Effector memory CD4-positive, alpha-beta T cell (primary cell): ENCODE measurements around the gene USP32.

Experiments
- DNase-seq, 3 donors: peaks; one replicate each; pipeline ENCODE4 v3.0.0-alpha.2; 2020
- H3K27ac ChIP-seq: 2 replicates; pipeline ENCODE4 v1.7.0; 2013; ENCODE audit warnings: mild to moderate bottlenecking, low read length, moderate library complexity; ENCODE audit not compliant: insufficient read depth, poor library complexity, severe bottlenecking
- H3K27me3 ChIP-seq: replicated peaks from 2 replicates; pipeline ENCODE4 v1.7.0; 2013; ENCODE audit warnings: mild to moderate bottlenecking, low read length; ENCODE audit not compliant: insufficient read depth, control insufficient read depth, poor library complexity, severe bottlenecking
- H3K36me3 ChIP-seq: 2 replicates; pipeline ENCODE4 v1.7.0; 2013; ENCODE audit warnings: mild to moderate bottlenecking, low read length, moderate library complexity; ENCODE audit not compliant: control insufficient read depth, insufficient read depth
- H3K4me1 ChIP-seq: 2 replicates; pipeline ENCODE4 v1.7.0; 2013; ENCODE audit warnings: low read length, mild to moderate bottlenecking; ENCODE audit not compliant: control insufficient read depth, insufficient read depth, poor library complexity, severe bottlenecking
- H3K4me3 ChIP-seq: 2 replicates; pipeline ENCODE4 v1.7.0; 2013; ENCODE audit warnings: low read length, low read depth, mild to moderate bottlenecking; ENCODE audit not compliant: insufficient read depth, poor library complexity, severe bottlenecking
- H3K9me3 ChIP-seq: 2 replicates; pipeline ENCODE4 v1.7.0; 2013; ENCODE audit warnings: mild to moderate bottlenecking, low read length, moderate library complexity; ENCODE audit not compliant: control insufficient read depth

USP32 gene

DNA sequence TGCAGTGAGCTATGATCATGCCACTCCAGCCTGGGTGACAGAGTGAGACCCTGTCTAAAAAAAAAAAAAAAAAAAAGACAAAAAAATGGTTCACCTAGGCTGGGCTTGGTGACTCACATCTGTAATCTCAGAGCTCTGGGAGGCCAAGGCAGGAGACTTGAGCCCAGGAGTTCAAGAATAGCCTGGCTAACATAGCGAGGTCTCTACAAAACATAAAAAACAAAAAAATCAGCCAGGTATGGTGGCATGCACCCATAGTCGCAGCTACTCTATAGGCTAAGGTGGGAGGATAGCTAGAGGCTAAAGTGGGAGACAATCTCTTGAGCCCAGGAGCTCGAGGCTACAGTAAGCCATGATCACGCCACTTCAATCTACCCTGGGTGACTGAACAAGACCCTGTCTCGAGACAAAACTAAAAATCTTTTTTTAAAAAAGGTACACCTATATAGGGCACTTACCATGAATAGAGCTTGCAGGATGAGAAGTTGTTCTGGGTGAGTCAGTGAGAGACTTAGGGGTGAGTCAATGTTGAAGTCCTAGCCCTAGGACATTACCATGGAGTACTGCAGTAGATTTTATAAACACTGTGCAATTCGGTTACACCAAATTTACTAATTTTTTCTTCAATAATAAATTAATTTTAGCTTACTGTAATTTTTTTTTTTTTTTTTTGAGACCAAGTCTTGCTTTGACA, 19.0 kb downstream of the USP32 start:
- no peak overlapping the region for H3K4me3 ChIP-seq
- H3K36me3 ChIP-seq, result no peaks in the 10 kb centered on the region
- no peaks in the 10 kb centered on the region for H3K27me3 ChIP-seq
- H3K27ac ChIP-seq, result no peak overlapping the region
- H3K4me1 ChIP-seq, result no peaks in the 10 kb centered on the region
- no peaks in the 10 kb centered on the region for H3K9me3 ChIP-seq
- DNase-seq, result no peak

DNA sequence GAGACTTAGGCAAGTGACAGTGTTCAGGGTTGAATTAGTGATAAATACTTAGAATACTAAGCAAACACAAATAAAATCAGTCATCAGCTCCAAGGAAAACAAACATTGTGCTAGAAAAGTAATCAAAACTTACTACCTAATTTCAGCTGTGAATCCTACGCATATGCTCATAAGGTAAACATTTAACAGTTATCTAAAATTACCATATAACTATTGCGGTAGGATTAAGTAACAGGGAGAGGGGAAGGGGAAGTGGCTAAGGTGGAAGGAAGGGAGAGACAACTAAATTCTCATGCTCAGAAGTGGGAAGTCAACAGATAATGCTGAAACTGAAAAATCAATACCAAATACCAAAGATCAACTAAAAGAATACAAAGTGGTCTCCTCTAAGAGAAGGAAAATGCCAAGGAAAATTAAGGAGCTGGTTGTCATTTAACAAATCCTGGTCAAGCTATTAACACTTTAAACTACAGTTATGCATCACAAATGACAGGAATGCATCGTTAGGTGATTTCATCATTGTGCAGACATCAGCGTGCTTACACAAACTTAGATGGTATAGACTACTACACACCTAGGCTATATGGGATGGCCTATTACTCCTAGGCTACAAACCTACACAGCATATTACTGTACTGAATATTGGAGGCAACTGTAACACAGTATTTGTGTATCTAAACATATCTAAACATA, 20.0 kb downstream of the USP32 start:
- no peak overlapping the region for H3K4me3 ChIP-seq
- no peak for DNase-seq
- H3K4me1 ChIP-seq, result no peaks in the 10 kb centered on the region
- no peak overlapping the region for H3K27ac ChIP-seq
- H3K36me3 ChIP-seq, result no peaks in the 10 kb centered on the region
- H3K9me3 ChIP-seq, result no peaks in the 10 kb centered on the region
- H3K27me3 ChIP-seq, result no peaks in the 10 kb centered on the region

DNA sequence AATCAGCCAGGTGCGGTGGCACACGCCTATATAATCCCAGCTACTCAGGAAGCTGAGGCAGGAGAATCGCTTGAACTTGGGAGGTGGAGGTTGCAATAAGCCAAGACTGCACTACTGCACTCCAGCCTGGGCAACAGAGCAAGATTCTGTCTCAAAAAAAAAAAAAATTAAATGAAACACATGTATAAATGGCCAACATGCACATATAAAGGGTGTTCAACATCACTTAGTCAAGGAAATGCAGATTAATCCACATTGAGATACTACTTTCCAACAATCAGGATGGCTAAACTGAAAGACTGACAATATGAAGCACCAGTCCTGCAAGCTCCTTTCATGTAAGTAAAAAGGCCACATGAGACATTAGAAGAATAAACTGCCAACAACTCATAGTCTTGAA, 20.5 kb downstream of the USP32 start:
- Histone ChIP-seq H3K27ac (no peak overlapping the region), H3K9me3 (no peaks in the 10 kb centered on the region), H3K27me3 (no peaks in the 10 kb centered on the region), H3K36me3 (no peaks in the 10 kb centered on the region), H3K4me1 (no peaks in the 10 kb centered on the region), H3K4me3 (no peak overlapping the region)
- DNase-seq, result no peak

DNA sequence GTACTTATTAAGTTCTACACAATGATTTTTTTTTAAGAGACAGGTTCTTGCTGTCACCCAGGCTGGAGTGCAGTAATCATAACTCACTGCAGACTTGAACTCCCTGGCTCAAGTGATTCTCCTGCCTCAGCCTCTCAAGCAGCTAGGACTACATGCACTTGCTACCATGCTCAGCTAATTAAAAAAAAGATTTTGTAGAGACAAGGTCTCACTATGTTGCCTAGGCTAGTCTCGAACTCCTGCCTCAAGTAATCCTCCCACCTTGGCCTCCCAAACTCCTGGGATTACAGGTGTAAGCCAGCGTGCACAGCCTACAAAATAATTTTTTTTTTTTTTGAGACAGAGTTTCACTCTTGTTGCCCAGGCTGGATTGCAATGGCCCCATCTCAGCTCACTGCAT, 22.2 kb downstream of the USP32 start:
- Histone ChIP-seq H3K9me3 (no peaks in the 10 kb centered on the region), H3K4me1 (no peaks in the 10 kb centered on the region), H3K27ac (no peak overlapping the region)

DNA sequence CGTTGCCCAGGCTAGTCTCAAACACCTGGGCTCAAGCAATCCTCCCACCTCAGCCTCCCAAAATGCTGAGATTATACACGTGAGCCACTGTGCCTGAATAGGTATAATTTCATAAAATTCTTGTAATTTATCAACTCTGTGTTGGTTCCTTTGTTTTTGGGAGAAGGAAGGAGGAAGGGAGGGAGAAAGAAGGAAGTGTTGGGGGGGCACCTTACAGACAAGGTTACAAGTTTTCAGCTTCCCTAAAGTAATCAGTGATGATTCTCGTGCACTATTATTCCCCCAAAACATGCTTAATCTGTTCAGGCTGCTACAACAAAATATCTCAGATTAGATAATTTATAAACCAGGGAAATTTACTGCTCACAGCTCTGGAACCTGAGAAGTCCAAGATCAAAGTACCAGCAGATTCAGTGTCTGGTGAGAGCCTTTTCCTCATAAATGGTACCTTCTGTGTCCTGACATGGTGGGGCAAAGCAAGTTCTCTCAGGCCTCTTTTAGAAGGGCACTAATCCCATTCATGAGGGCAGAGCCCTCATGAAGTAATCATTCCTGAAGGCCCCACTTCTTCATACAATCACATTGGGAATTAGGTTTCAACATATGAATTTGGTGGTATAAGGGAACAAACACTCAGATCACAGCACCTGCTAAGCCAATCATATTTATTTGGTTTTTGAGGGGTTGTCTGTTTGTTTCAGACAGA, 28.1 kb downstream of the USP32 start:
- Histone ChIP-seq H3K4me3 (no peak overlapping the region), H3K36me3 (no peaks in the 10 kb centered on the region), H3K27me3 (no peaks in the 10 kb centered on the region), H3K27ac (no peak overlapping the region), H3K4me1 (no peaks in the 10 kb centered on the region), H3K9me3 (no peaks in the 10 kb centered on the region)
- no peak for DNase-seq

More for the DNA sequence above, 22.2 kb downstream of the USP32 start:
- Histone ChIP-seq H3K27me3 (no peaks in the 10 kb centered on the region), H3K4me3 (no peak overlapping the region), H3K36me3 (no peaks in the 10 kb centered on the region)
- no peak for DNase-seq

DNA sequence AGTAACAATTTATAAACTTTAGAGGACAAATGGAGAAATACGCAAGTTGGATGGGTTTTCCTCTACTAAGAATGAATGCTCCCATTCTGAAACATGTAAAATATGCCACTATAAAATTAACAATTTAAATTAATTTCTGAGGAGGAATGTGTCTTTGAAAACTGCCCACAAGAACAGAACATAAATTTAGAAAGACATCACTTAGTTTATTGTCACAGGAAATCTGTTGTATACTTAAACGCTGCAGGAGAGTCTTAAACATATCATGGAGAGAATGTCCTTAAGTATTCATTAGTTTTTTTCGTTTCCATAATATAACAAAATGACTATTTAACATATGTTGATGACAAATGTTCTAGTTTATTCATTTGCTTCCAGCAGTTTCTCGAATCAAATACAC, 29.6 kb downstream of the USP32 start:
- no peaks in the 10 kb centered on the region for H3K36me3 ChIP-seq
- H3K9me3 ChIP-seq, result no peaks in the 10 kb centered on the region
- no peak overlapping the region for H3K27ac ChIP-seq
- H3K4me1 ChIP-seq, result no peaks in the 10 kb centered on the region
- DNase-seq, result no peak
- no peaks in the 10 kb centered on the region for H3K27me3 ChIP-seq
- H3K4me3 ChIP-seq, result no peak overlapping the region

DNA sequence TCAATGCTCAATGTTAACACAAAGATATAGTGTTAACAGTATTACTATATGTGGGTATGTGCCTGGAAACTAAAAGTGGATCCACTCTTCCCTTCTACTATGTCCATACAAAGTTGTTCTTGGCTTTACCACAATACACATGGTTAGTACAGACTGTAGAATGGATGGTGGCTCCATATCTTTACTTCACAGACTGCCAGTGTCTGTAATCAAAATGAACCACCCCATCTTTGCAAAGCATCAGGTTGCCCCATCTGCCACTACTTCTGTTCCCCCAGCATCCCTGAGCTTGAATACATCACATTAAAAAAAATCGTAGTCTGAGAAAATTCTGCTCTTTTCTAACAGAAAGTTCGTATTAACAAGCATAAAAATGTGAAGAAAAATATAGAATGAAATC, 30.0 kb downstream of the USP32 start:
- H3K9me3 ChIP-seq, result no peaks in the 10 kb centered on the region
- no peaks in the 10 kb centered on the region for H3K36me3 ChIP-seq
- no peak overlapping the region for H3K27ac ChIP-seq
- no peaks in the 10 kb centered on the region for H3K4me1 ChIP-seq
- DNase-seq, result no peak
- H3K27me3 ChIP-seq, result no peaks in the 10 kb centered on the region
- no peak overlapping the region for H3K4me3 ChIP-seq

DNA sequence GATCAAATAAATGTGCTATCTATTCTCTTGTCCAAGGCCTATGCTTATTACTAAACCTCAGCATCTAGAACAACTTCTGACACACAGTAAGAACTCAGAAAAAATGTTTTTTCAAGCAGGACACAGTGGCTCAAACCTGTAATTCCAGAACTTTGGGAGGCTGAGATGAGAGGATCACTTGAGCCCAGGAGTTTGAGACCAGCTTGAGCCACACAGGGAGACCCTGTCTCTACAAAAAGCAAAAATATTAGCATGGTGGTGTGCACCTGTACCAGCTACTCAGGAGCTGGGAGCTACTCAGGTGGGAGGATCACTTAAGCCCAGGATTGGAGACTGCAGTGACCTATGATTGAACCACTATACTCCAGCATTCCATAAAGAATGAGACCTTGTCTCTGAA, 32.5 kb downstream of the USP32 start:
- no peaks in the 10 kb centered on the region for H3K36me3 ChIP-seq
- H3K27me3 ChIP-seq, result no peaks in the 10 kb centered on the region
- H3K4me1 ChIP-seq, result no peaks in the 10 kb centered on the region
- no peak for DNase-seq
- no peaks in the 10 kb centered on the region for H3K9me3 ChIP-seq
- H3K27ac ChIP-seq, result no peak overlapping the region
- H3K4me3 ChIP-seq, result no peak overlapping the region

DNA sequence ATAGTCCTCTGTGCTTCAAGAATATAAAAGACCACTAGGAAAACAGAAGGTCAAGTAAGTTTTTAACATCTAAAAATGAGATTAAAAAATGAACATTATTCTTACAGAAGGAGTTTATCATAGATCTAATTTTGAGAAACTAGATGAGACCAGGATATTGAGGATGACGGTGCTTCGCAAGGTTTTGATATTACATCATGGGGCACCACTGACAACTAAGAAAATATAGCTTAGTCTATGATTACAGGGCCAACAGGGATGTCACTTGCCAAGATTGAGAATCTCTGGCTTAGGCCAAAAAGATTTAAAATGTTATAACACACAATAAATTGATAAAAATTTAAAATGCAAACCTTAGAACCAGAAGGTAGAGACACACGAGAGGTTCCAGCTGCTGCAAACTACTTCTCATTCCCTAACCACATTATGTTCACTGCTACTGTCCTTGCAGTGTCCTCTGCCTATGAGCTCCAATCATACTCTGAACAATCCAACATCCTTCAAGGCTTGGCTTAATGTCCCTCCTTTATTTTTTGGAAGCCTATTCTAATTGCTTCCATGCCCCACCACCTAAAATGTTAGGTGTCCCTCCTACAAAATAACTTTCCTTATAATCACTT, 33.2 kb downstream of the USP32 start:
- Histone ChIP-seq H3K4me3 (no peak overlapping the region), H3K36me3 (no peaks in the 10 kb centered on the region), H3K27ac (no peak overlapping the region), H3K27me3 (no peaks in the 10 kb centered on the region), H3K4me1 (no peaks in the 10 kb centered on the region), H3K9me3 (no peaks in the 10 kb centered on the region)
- DNase-seq, result no peak

DNA sequence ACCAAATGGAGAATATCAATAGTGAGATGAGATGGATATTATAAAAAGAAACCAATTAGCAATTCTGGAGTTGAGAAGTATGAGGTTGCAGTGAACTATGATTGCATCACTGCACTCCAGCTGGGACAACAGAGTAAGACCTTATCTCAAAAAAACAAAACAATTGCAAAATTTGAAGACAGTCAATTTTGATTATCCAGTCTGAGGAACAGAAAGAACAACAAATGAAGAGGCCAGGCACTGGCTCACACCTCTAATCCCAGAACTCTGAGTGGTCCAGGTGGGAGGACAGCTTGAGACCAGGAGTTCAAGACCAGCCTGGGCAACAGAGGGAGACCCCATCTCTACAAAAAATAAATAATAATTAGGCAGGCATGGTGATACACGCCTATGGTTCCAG, 35.0 kb downstream of the USP32 start:
- Histone ChIP-seq H3K4me3 (no peak overlapping the region), H3K4me1 (no peaks in the 10 kb centered on the region), H3K36me3 (no peaks in the 10 kb centered on the region), H3K9me3 (no peaks in the 10 kb centered on the region), H3K27me3 (no peaks in the 10 kb centered on the region), H3K27ac (no peak overlapping the region)
- no peak for DNase-seq
